Gastroesophageal sphincter (tissue), 4 donors: ENCODE results near the gene BCL6. TPM values are rescaled to one million over a fixed set of nuclear protein-coding genes. Genes with fewer than 3 reads are reported as not detected.

Experiments used
- ATAC-seq: fragments of 150-250 bp; one replicate; pipeline ENCODE4 v1.9.1; 2016; ENCODE audit warnings: mild to moderate bottlenecking, moderate library complexity
- H3K27ac ChIP-seq, 4 donors: fragments of 200-600 bp; sonication (generic) in 3 of 4; 1 replicate in 3 of 4; 2 replicates in 1 of 4; pipeline ENCODE4 v1.5.1; 2016 to 2019
- H3K27me3 ChIP-seq: fragments of 200-600 bp; sonication (generic); one replicate; pipeline ENCODE4 v1.5.1; 2019
- H3K36me3 ChIP-seq, 2 donors: fragments of 200-600 bp; sonication (generic); one replicate each; pipeline ENCODE4 v1.5.1; 2019; ENCODE audit warnings: control low read depth in 1 of 2
- H3K4me1 ChIP-seq, 3 donors: fragments of 200-600 bp; sonication (generic); 1 replicate in 2 of 3; 2 replicates in 1 of 3; pipeline ENCODE4 v1.5.1; 2016 to 2019; ENCODE audit warnings: control low read depth in 2 of 3
- H3K4me3 ChIP-seq, 2 donors: fragments of 200-600 bp; sonication (generic); one replicate each; pipeline ENCODE4 v1.5.1; 2019; ENCODE audit warnings: mild to moderate bottlenecking in 1 of 2, moderate library complexity in 1 of 2
- H3K9me3 ChIP-seq, 3 donors: fragments of 200-600 bp; sonication (generic); one replicate each; pipeline ENCODE4 v1.5.1; 2017 to 2019; ENCODE audit warnings: control low read depth in 2 of 3
- CTCF ChIP-seq, 4 experiments: fragments of 200-600 bp in 2 of 4; fragments of 450-650 bp in 2 of 4; sonication (generic) in 1 of 4; IDR thresholded peaks; one replicate each; pipeline ENCODE4 v1.5.1; 2017 to 2019; ENCODE audit warnings: antibody characterized with exemption in 4 of 4, mild to moderate bottlenecking in 2 of 4, moderate library complexity in 2 of 4
- EP300 ChIP-seq: sonication (generic); formaldehyde crosslinking; IDR thresholded peaks from one replicate; pipeline ENCODE4 v1.6.1; 2017; ENCODE audit warnings: antibody characterized with exemption, mild to moderate bottlenecking
- POLR2A ChIP-seq, 2 donors: fragments of 450-650 bp; IDR thresholded peaks; one replicate each; pipeline ENCODE4 v1.6.1; 2017; ENCODE audit warnings: antibody characterized with exemption in 2 of 2, mild to moderate bottlenecking in 2 of 2, moderate library complexity in 1 of 2
- POLR2AphosphoS5 ChIP-seq: sonication (generic); formaldehyde crosslinking; IDR thresholded peaks from one replicate; pipeline ENCODE4 v1.6.1; 2017; ENCODE audit warnings: antibody characterized with exemption
- WGBS, 2 donors: methylation state at CpG; one replicate each; pipeline ENCODE4 v1.1.5; 2018; ENCODE audit warnings: low coverage in 1 of 2; 5-methylcytosine and 5-hydroxymethylcytosine counted together
- total RNA-seq, 4 donors: library from RNA; depleted of rRNA; stranded (reverse); fragments of >200 nt; gene quantifications; one replicate each; pipeline ENCODE4 v1.1.0, GENCODE V29; 2016

The BCL6 gene
- total RNA-seq, 4 donors from 2014 or later, result 60.0 to 146 (median 115) TPM

GRCh38 chr3:187708696-187709095 lies 36.6 kb downstream of the BCL6 start:
- Histone ChIP-seq H3K27ac (no peak overlapping the region), H3K27me3 (no peaks in the 10 kb centered on the region), H3K4me1 (peaks cover 0 to 3% (median 0%) of the 10 kb centered on the region in 3 donors), H3K36me3 (no peaks in the 10 kb centered on the region), H3K9me3 (no peaks in the 10 kb centered on the region), H3K4me3 (no peak overlapping the region)
- ATAC-seq, result no peak
- TF ChIP-seq CTCF (IDR thresholded peaks at IDR 0.05), result no peak
- no peak for TF ChIP-seq POLR2AphosphoS5
- no peak for TF ChIP-seq POLR2A (IDR thresholded peaks at IDR 0.05)
- no peak for TF ChIP-seq EP300

DNA sequence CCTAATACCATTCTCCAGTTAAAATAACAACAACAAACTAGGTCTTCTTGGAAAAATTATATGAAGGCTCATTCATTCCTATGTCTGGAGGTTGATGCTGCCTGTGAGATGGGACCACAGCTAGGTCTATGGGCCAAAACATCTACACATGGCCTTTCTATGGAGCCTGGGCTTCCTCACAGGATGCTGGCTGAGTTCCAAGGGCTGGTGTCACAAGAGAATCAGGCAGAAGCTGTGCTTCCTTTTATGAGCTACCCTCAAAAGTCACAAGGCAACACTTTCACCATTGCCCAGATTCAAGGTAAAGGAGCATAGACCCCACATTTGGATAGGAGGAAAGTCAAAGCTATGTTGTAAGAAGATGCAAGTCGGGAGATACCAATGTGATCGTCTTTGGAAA lies 38.3 kb downstream of the BCL6 start:
- no peaks in the 10 kb centered on the region for H3K27me3 ChIP-seq
- TF ChIP-seq POLR2AphosphoS5, result no peak
- no peak for TF ChIP-seq EP300
- TF ChIP-seq POLR2A (IDR thresholded peaks at IDR 0.05), result no peak
- no peak for TF ChIP-seq CTCF (IDR thresholded peaks at IDR 0.05)
- ATAC-seq, result no peak
- no peak overlapping the region for H3K4me3 ChIP-seq
- H3K36me3 ChIP-seq, result no peaks in the 10 kb centered on the region
- H3K4me1 ChIP-seq, result no peaks in the 10 kb centered on the region
- no peak overlapping the region for H3K27ac ChIP-seq
- WGBS, 2 donors, result 90 to 95% methylated on average over 2 of the region's 2 CpGs
- no peaks in the 10 kb centered on the region for H3K9me3 ChIP-seq

DNA sequence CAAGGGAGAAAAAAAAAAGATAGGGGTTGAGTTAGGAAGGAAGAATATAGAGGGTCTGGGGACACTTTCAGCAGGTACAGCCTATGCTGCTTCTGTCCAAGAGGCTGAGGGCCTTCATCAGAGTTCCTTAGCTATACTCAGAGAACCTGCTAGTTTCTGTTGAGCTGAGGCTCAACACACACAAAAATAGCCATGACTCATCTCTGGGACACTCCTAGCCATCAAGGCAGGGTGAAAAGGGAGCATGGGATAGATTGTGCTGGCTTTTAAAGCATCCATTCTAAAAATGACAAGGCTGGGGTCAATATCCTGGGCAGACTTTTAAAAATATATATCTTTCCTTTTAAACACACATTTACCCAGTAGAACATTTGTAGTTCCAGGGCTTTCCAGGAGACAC lies 40.1 kb downstream of the BCL6 start:
- Histone ChIP-seq H3K4me3 (no peak overlapping the region), H3K36me3 (no peaks in the 10 kb centered on the region), H3K9me3 (no peaks in the 10 kb centered on the region), H3K4me1 (no peaks in the 10 kb centered on the region), H3K27ac (no peak overlapping the region), H3K27me3 (no peaks in the 10 kb centered on the region)
- no peak for ATAC-seq
- no peak for TF ChIP-seq EP300
- no peak for TF ChIP-seq CTCF (IDR thresholded peaks at IDR 0.05)
- TF ChIP-seq POLR2AphosphoS5, result no peak
- no peak for TF ChIP-seq POLR2A (IDR thresholded peaks at IDR 0.05)

GRCh38 chr3:187702507-187703033 lies 42.7 kb downstream of the BCL6 start, which contains the start of gene RTP2:
TSS of gene RTP2 (minus strand) at chr3:187702557. CDS start at chr3:187702128, 429 bp downstream.
- WGBS, 2 donors, result 33 to 54% methylated on average over 2 to 4 of the region's 4 CpGs
- no peak for TF ChIP-seq POLR2AphosphoS5
- TF ChIP-seq CTCF (IDR thresholded peaks at IDR 0.05), result no peak
- no peak for TF ChIP-seq POLR2A (IDR thresholded peaks at IDR 0.05)
- no peak for TF ChIP-seq EP300

GRCh38 chr3:187700249-187700648 lies 45.0 kb downstream of the BCL6 start:
- 88 to 90% methylated on average over 1 to 2 of the region's 2 CpGs for WGBS, 2 donors
- Histone ChIP-seq H3K27ac (no peak overlapping the region), H3K4me3 (no peak overlapping the region), H3K27me3 (no peaks in the 10 kb centered on the region), H3K9me3 (no peaks in the 10 kb centered on the region), H3K4me1 (no peaks in the 10 kb centered on the region), H3K36me3 (no peaks in the 10 kb centered on the region)
- ATAC-seq, result no peak
- TF ChIP-seq CTCF (IDR thresholded peaks at IDR 0.05) (no peak), POLR2A (IDR thresholded peaks at IDR 0.05) (no peak), POLR2AphosphoS5 (no peak), EP300 (no peak)

More at GRCh38 chr3:187702507-187703033, 42.7 kb downstream of the BCL6 start, which contains the start of gene RTP2:
- no peak for ATAC-seq
- H3K27ac ChIP-seq, result no peak within 1 kb of the TSS
- H3K9me3 ChIP-seq, result no peaks in the 10 kb centered on the region
- H3K4me3 ChIP-seq, result no peak within 1 kb of the TSS
- no peaks in the 10 kb centered on the region for H3K36me3 ChIP-seq
- H3K4me1 ChIP-seq, result no peaks in the 10 kb centered on the region
- H3K27me3 ChIP-seq, result no peaks in the 10 kb centered on the region
